Peyer's patch (tissue), 4 donors: Measurements from ENCODE around the gene ABCA3. TPM values are rescaled to one million over a fixed set of nuclear protein-coding genes. Genes with fewer than 3 reads are reported as not detected.

ENCODE experiments used
- DNase-seq, 3 donors: peaks; one replicate each; pipeline ENCODE4 v3.0.0-alpha.2; 2017 to 2019
- H3K27ac ChIP-seq, 4 donors: fragments of 200-600 bp; sonication (generic); one replicate each; pipeline ENCODE4 v1.5.1; 2016 to 2019
- H3K27me3 ChIP-seq, 2 donors: fragments of 200-600 bp; sonication (generic); one replicate each; pipeline ENCODE4 v1.5.1; 2019
- H3K36me3 ChIP-seq, 3 donors: fragments of 200-600 bp; sonication (generic); one replicate each; pipeline ENCODE4 v1.5.1; 2016 to 2019
- H3K4me1 ChIP-seq, 4 donors: fragments of 200-600 bp; sonication (generic); one replicate each; pipeline ENCODE4 v1.5.1; 2016 to 2019
- H3K4me3 ChIP-seq, 4 donors: fragments of 200-600 bp; sonication (generic); 1 replicate in 3 of 4; 2 replicates in 1 of 4; pipeline ENCODE4 v1.5.1; 2016 to 2019; ENCODE audit warnings: mild to moderate bottlenecking in 1 of 4
- H3K9me3 ChIP-seq, 4 donors: fragments of 200-600 bp; sonication (generic); one replicate each; pipeline ENCODE4 v1.5.1; 2016 to 2019; ENCODE audit warnings: mild to moderate bottlenecking in 1 of 4
- POLR2A ChIP-seq, 2 donors: fragments of 450-650 bp; IDR thresholded peaks; one replicate each; pipeline ENCODE4 v1.5.1; 2017; ENCODE audit warnings: antibody characterized with exemption in 2 of 2, mild to moderate bottlenecking in 2 of 2, moderate library complexity in 2 of 2
- total RNA-seq, 4 donors: library from RNA; depleted of rRNA; stranded (reverse); fragments of >200 nt; gene quantifications; one replicate each; pipeline ENCODE4 v1.1.0, GENCODE V29; 2016
- TF ChIP-seq, protein P1 (sequence below), 6 experiments: fragments of 450-650 bp in 4 of 6; fragments of 200-600 bp in 2 of 6; sonication (generic) in 1 of 6; IDR thresholded peaks; one replicate each; pipeline ENCODE4 v1.5.1; 2017 to 2019; ENCODE audit warnings: antibody characterized with exemption in 6 of 6, mild to moderate bottlenecking in 3 of 6, moderate library complexity in 1 of 6

Gene ABCA3
- total RNA-seq, 4 donors from 2014 or later: 3.2 to 6.6 (median 4.6) TPM

DNA sequence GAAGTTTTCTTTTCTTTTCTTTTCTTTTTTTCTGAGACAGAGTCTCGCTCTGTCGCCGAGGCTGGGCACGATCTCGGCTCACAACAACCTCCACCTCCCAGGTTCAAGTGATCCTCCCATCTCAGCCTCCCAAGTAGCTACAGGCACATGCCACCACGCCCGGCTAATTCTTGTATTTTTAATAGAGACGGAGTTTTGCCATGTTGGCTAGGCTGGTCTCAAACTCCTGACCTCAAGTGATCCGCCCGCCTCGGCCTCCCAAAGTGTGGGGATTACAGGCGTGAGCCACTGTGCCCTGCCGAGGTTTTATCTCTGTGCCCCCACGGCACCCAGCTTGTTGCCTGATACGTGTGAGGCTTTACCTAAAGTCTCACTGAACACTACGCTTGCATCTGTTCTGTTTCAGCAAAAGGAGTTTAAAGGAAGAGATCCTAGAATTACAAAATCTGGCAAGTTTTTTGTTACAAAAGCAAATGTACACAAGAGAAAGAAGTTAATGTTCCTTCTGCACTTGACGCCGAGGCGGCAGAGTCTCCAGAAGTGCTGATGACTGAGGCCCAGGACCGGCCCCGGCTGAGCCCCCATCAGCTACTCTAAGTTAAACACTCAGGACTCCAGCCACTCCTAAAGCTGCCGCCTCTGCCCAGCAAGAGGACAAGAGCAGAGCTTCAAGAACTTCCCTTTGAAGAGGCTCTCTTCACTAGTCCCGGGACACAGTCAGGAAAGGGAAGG, 9.2 kb downstream of the ABCA3 start:
- H3K4me1 ChIP-seq: no peaks in the 10 kb centered on the region
- no peak overlapping the region for H3K27ac ChIP-seq
- TF ChIP-seq, protein P1, sequence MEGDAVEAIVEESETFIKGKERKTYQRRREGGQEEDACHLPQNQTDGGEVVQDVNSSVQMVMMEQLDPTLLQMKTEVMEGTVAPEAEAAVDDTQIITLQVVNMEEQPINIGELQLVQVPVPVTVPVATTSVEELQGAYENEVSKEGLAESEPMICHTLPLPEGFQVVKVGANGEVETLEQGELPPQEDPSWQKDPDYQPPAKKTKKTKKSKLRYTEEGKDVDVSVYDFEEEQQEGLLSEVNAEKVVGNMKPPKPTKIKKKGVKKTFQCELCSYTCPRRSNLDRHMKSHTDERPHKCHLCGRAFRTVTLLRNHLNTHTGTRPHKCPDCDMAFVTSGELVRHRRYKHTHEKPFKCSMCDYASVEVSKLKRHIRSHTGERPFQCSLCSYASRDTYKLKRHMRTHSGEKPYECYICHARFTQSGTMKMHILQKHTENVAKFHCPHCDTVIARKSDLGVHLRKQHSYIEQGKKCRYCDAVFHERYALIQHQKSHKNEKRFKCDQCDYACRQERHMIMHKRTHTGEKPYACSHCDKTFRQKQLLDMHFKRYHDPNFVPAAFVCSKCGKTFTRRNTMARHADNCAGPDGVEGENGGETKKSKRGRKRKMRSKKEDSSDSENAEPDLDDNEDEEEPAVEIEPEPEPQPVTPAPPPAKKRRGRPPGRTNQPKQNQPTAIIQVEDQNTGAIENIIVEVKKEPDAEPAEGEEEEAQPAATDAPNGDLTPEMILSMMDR (IDR thresholded peaks at IDR 0.05): no peak
- TF ChIP-seq POLR2A (IDR thresholded peaks at IDR 0.05): no peak
- H3K36me3 ChIP-seq: no peaks in the 10 kb centered on the region
- DNase-seq: peak in 1 of 3 donors; percentile 25
- H3K27me3 ChIP-seq: no peaks in the 10 kb centered on the region
- H3K9me3 ChIP-seq: no peaks in the 10 kb centered on the region
- no peak overlapping the region for H3K4me3 ChIP-seq

DNA sequence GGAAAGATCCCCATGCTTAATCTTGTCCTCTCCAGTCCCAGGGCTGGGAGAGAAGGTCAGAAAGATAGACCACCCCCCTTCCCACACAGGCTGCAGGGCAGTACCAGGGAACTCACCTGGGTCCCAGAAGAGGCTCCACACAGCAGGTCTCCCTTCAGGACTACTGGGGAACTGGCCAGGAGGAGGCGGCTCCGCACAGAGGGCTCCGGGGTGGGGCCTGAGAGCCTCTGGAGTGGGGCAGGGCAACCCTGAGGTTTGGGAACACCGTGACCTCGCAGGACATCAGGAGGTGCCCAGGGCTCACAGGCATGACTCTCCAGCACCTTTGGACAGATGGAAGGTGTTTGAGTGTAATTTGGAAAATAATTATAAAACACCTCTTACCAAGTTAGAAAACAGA, 11.0 kb downstream of the ABCA3 start:
- Histone ChIP-seq H3K27ac (no peak overlapping the region), H3K9me3 (no peaks in the 10 kb centered on the region), H3K27me3 (no peaks in the 10 kb centered on the region), H3K4me3 (no peak overlapping the region), H3K4me1 (no peaks in the 10 kb centered on the region), H3K36me3 (peaks cover 0 to 6% (median 0%) of the 10 kb centered on the region in 3 donors)
- peak in 1 of 3 donors; percentile 27 for DNase-seq
- TF ChIP-seq POLR2A (IDR thresholded peaks at IDR 0.05): no peak
- TF ChIP-seq, protein P1 (IDR thresholded peaks at IDR 0.05): no peak

DNA sequence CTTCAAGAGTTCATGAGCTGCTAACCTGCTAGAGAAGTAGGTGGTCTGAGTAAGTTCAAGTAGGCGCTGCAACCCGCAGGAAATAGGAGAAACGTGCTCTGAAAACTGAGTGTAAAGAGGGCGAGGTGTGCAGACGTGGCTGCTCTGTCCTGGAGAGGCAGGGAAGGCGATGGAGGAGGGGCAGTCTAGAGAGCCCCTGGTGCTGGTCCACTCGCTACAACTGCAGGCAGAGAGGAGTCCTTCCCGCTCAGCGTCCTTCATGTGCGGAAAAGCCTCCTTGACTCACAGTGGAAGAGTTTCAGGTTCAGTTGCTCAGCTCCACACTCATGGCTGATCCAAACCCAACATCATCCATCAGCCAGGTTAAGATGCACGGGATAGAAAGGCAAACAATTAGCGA, 12.1 kb downstream of the ABCA3 start:
- Histone ChIP-seq H3K9me3 (no peaks in the 10 kb centered on the region), H3K36me3 (peaks cover 0 to 6% (median 0%) of the 10 kb centered on the region in 3 donors), H3K4me3 (no peak overlapping the region), H3K27me3 (no peaks in the 10 kb centered on the region), H3K27ac (no peak overlapping the region), H3K4me1 (no peaks in the 10 kb centered on the region)
- DNase-seq: peak in 1 of 3 donors; percentile 18
- TF ChIP-seq, protein P1 (IDR thresholded peaks at IDR 0.05): no peak
- TF ChIP-seq POLR2A (IDR thresholded peaks at IDR 0.05): no peak

DNA sequence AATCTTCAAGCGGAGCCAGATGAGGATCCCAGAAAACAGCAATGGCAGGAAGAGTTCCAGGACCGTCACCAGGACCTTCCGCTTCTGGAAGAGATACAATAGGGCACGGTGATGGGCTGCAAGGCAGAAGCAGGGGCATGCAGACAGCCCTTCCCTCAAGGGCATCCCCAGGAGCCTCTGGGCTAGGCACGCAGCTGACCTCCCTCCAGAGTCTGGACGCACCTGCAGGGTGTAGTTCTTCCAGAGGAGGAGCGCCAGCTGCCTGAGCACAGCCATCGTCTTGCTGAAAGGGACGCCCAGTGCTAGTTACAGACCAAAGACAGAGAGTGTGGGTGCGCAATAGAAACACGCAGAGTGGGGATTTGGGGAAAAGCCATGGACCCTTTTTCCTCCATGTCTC, 14.3 kb downstream of the ABCA3 start:
- Histone ChIP-seq H3K4me1 (no peaks in the 10 kb centered on the region), H3K27me3 (no peaks in the 10 kb centered on the region), H3K4me3 (no peak overlapping the region), H3K36me3 (peaks cover 0 to 6% (median 0%) of the 10 kb centered on the region in 3 donors), H3K27ac (no peak overlapping the region), H3K9me3 (no peaks in the 10 kb centered on the region)
- TF ChIP-seq, protein P1 (IDR thresholded peaks at IDR 0.05): no peak
- DNase-seq: no peak

DNA sequence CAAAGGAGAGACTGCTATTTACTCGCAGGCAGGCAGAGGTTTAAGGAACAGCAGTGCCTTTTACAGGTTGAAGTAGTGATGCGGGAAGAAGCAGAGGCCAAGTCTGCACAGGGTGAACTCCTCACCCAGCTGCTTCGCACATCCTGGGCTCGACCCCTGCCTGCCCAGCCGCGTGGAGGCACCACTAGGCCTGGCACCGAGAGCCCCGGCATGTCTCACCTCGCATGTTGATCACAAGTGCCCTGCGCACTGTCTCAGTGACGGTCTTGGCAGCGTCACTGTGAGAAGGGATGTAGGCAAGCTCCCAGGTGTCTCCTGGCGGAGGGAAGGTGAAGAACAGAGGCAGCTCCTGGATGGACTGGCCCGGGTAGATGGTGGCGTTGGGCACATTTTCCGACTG, 14.7 kb downstream of the ABCA3 start:
- no peak overlapping the region for H3K4me3 ChIP-seq
- H3K27me3 ChIP-seq: no peaks in the 10 kb centered on the region
- no peaks in the 10 kb centered on the region for H3K4me1 ChIP-seq
- H3K36me3 ChIP-seq: peaks cover 0 to 6% (median 0%) of the 10 kb centered on the region in 3 donors
- no peaks in the 10 kb centered on the region for H3K9me3 ChIP-seq
- H3K27ac ChIP-seq: no peak overlapping the region
- DNase-seq: no peak
- no peak for TF ChIP-seq POLR2A (IDR thresholded peaks at IDR 0.05)
- TF ChIP-seq, protein P1 (IDR thresholded peaks at IDR 0.05): no peak
